ENCODE measurements around the gene PARP4.
"Not testable (repeated sequence)": the region's sequence is repeated elsewhere in the genome, so short reads cannot be mapped to it uniquely, and the experiment has no call there.

The PARP4 gene

GRCh38 chr13:24371273-24371672 lies 141.3 kb downstream of the PARP4 start:
- FAIRE-seq; DNase-seq (ENCODE audit: low spot score): not testable (repeated sequence)

Data from RCC 7860 (cell line).